Fibroblast of lung (primary cell): ENCODE results near the gene IZUMO4.

Source experiments
- CTCF ChIP-seq, 2 donors: IDR thresholded peaks in 1 of 2; conservative IDR thresholded peaks in 1 of 2; 1 replicate in 1 of 2; 2 replicates in 1 of 2; pipeline ENCODE4 v1.5.1; 2011 to 2012; ENCODE audit warnings: low read length in 2 of 2, control low read depth in 1 of 2, inconsistent platforms in 1 of 2, low read depth in 1 of 2, mild to moderate bottlenecking in 1 of 2
- EZH2 ChIP-seq: IDR thresholded peaks from 2 replicates; pipeline ENCODE4 v1.5.1; 2012; ENCODE audit warnings: low read length, control low read depth, mild to moderate bottlenecking; ENCODE audit errors: missing control alignments

- no peak for TF ChIP-seq CTCF (conservative IDR thresholded peaks at IDR 0.05 in 1 of 2, IDR thresholded peaks at IDR 0.05 in 1 of 2; ENCODE audit: low read depth in 1 of 2, low read length in 2 of 2)
- no peak for TF ChIP-seq EZH2
Measured at GRCh38 chr19:2115911-2116426, 19.3 kb downstream of the IZUMO4 start.
